ENCODE data around the gene UBE2E2.
A peak's percentile ranks its signal among the peaks of the same experiment; 100 is the strongest.

UBE2E2 gene

GRCh38 chr3:23331141-23331935, 128.2 kb downstream of the UBE2E2 start:
- H3K9me3 ChIP-seq (ENCODE audit: control insufficient read depth, insufficient read depth, low read depth, low read length) = no peaks in the 10 kb centered on the region
- ChIA-PET POLR2A (no interaction called here), CTCF (interaction anchor here (0.7 kb wide), 2 partner anchors 848 to 1541 kb away, joined by 3 to 6 read pairs; no protein-coding TSS in a partner anchor)
- peaks cover 3% of the 10 kb centered on the region; the same call in 1 of the 2 replicates for H3K4me1 ChIP-seq (ENCODE audit: control insufficient read depth, insufficient read depth, low read length)
- H3K4me3 ChIP-seq (ENCODE audit: low read depth, low read length) = no peak overlapping the region
- H3K36me3 ChIP-seq (ENCODE audit: control insufficient read depth in 2 of 2, insufficient read depth in 1 of 2, low read length in 2 of 2) = no peaks in the 10 kb centered on the region
- no peak overlapping the region for H3K27ac ChIP-seq (ENCODE audit: extremely low read depth, low read depth, low read length)
- TF ChIP-seq KLF8 (tag by site-specific recombination; IDR thresholded peaks at IDR 0.05) (no peak), EGR2 (tag by site-specific recombination; IDR thresholded peaks at IDR 0.05; ENCODE audit: low read depth) (peak; percentile 73), RBAK (tag by site-specific recombination; IDR thresholded peaks at IDR 0.05) (peak; percentile 45; the same call in 1 of the 2 replicates), ZNF324 (tag by site-specific recombination; IDR thresholded peaks at IDR 0.05) (no peak), ZNF785 (tag by site-specific recombination; IDR thresholded peaks at IDR 0.05) (no peak), MZF1 (tag by site-specific recombination; IDR thresholded peaks at IDR 0.05; ENCODE audit: borderline replicate concordance) (no peak), ZSCAN30 (tag by site-specific recombination; IDR thresholded peaks at IDR 0.05) (no peak), ZNF585B (tag by site-specific recombination; IDR thresholded peaks at IDR 0.05) (no peak), ZBTB21 (tag by site-specific recombination; IDR thresholded peaks at IDR 0.05) (no peak), ZNF398 (tag by site-specific recombination; IDR thresholded peaks at IDR 0.05) (0 out of 2 replicates have a peak, but pooled peaks have one; percentile 44), GLIS2 (tag by site-specific recombination; IDR thresholded peaks at IDR 0.05) (no peak), ZNF747 (tag by site-specific recombination; IDR thresholded peaks at IDR 0.05) (no peak), ZNF518A (tag by site-specific recombination; conservative IDR thresholded peaks at IDR 0.05; ENCODE audit: low read depth) (no peak), ZNF621 (tag by site-specific recombination; IDR thresholded peaks at IDR 0.05) (no peak), ZNF114 (tag by site-specific recombination; IDR thresholded peaks at IDR 0.05) (no peak), ZFHX2 (tag by site-specific recombination; conservative IDR thresholded peaks at IDR 0.05) (peak; percentile 64), IKZF3 (tag by site-specific recombination; IDR thresholded peaks at IDR 0.05) (no peak), ZNF530 (tag by site-specific recombination; IDR thresholded peaks at IDR 0.05; ENCODE audit: low read depth) (no peak), ZBTB48 (tag by site-specific recombination; IDR thresholded peaks at IDR 0.05) (no peak), ZNF561 (tag by site-specific recombination; IDR thresholded peaks at IDR 0.05; ENCODE audit: borderline replicate concordance) (no peak), GLI2 (tag by site-specific recombination; IDR thresholded peaks at IDR 0.05; ENCODE audit: borderline replicate concordance, low read depth) (no peak), ZNF600 (tag by site-specific recombination; IDR thresholded peaks at IDR 0.05) (no peak), ZBTB17 (tag by site-specific recombination; IDR thresholded peaks at IDR 0.05) (peak; percentile 34; the same call in 1 of the 2 replicates), ZSCAN23 (tag by site-specific recombination; IDR thresholded peaks at IDR 0.05) (no peak), ZNF777 (tag by site-specific recombination; IDR thresholded peaks at IDR 0.05; ENCODE audit: borderline replicate concordance) (no peak)

Data from HEK293 (cell line).